Measurements from ENCODE around the gene TLE3. TPM values are rescaled to one million over a fixed set of nuclear protein-coding genes. Genes with fewer than 3 reads are reported as not detected.
A peak's percentile ranks its signal among the peaks of the same experiment; 100 is the strongest.

Gene TLE3
- total RNA-seq, 3 donors from 2014 or later, result 67.0 to 73.9 (median 73.4) TPM

DNA sequence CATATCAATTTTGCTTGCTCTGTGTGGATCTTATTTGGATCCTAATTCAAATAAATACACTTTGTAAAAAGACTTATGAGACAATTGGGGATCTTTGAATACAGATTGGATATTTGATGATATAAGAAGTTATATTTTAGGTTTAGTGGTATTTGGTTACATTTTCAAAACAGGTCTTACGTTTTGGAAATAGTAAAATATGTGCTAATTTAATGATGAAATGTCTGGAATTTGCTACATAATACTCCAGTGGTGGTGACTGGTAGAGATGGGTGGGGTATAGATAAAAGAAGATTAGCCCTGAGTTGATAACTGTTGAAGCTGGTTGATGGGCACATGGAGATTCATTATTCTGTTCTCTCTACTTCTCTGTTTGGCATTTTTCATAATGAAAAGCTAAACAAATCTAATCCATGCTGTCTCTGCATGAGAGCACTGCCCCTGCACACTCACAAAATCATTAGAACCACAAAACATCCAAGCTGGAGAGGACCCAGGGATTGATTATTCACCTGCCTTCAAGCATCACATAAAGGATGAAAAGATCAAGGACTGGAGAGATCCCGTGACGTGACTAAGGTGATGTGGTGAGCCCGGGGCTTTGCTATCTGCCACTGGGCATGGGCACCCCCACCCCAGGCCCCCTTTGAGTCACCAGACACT, 58.9 kb downstream of the TLE3 start:
- Histone ChIP-seq H3K36me3 (no peaks in the 10 kb centered on the region), H3K9me3 (no peaks in the 10 kb centered on the region), H3K4me3 (no peak overlapping the region), H3K27me3 (no peaks in the 10 kb centered on the region), H3K4me1 (no peaks in the 10 kb centered on the region), H3K27ac (no peak overlapping the region)
- TF ChIP-seq, protein P1, sequence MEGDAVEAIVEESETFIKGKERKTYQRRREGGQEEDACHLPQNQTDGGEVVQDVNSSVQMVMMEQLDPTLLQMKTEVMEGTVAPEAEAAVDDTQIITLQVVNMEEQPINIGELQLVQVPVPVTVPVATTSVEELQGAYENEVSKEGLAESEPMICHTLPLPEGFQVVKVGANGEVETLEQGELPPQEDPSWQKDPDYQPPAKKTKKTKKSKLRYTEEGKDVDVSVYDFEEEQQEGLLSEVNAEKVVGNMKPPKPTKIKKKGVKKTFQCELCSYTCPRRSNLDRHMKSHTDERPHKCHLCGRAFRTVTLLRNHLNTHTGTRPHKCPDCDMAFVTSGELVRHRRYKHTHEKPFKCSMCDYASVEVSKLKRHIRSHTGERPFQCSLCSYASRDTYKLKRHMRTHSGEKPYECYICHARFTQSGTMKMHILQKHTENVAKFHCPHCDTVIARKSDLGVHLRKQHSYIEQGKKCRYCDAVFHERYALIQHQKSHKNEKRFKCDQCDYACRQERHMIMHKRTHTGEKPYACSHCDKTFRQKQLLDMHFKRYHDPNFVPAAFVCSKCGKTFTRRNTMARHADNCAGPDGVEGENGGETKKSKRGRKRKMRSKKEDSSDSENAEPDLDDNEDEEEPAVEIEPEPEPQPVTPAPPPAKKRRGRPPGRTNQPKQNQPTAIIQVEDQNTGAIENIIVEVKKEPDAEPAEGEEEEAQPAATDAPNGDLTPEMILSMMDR (IDR thresholded peaks at IDR 0.05), result no peak
- intact Hi-C loops (cut with DNase I; ENCODE audit: low total_unique reads), result no loop called here
- peak in 1 of 2 donors; percentile 20 for DNase-seq (ENCODE audit: low spot score in 2 of 2)

DNA sequence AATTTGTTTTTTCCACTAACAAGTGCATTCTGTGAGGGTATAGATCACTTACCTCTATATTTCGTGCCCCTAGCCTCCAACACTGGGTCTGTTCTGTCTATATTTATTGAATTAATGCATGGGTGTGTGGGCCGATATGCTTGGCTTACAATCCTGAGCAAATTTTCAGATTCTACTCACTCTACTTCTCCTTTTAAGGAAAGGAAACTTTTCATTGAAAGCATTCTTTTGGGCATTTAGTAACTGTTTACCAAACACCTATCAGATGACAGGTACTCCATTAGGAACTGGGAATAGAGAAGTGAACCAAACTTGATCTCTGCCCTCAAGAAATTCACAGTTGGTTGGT, 60.5 kb downstream of the TLE3 start:
- H3K9me3 ChIP-seq, result no peaks in the 10 kb centered on the region
- DNase-seq (ENCODE audit: low spot score in 2 of 2), result no peak
- no peaks in the 10 kb centered on the region for H3K36me3 ChIP-seq
- no peak overlapping the region for H3K27ac ChIP-seq
- H3K4me1 ChIP-seq, result no peaks in the 10 kb centered on the region
- TF ChIP-seq POLR2AphosphoS5 (IDR thresholded peaks at IDR 0.05) (no peak), POLR2A (IDR thresholded peaks at IDR 0.05) (no peak)
- TF ChIP-seq, protein P1 (IDR thresholded peaks at IDR 0.05), result no peak
- no peak overlapping the region for H3K4me3 ChIP-seq
- intact Hi-C loops (cut with DNase I; ENCODE audit: low total_unique reads), result no loop called here
- no peaks in the 10 kb centered on the region for H3K27me3 ChIP-seq

DNA sequence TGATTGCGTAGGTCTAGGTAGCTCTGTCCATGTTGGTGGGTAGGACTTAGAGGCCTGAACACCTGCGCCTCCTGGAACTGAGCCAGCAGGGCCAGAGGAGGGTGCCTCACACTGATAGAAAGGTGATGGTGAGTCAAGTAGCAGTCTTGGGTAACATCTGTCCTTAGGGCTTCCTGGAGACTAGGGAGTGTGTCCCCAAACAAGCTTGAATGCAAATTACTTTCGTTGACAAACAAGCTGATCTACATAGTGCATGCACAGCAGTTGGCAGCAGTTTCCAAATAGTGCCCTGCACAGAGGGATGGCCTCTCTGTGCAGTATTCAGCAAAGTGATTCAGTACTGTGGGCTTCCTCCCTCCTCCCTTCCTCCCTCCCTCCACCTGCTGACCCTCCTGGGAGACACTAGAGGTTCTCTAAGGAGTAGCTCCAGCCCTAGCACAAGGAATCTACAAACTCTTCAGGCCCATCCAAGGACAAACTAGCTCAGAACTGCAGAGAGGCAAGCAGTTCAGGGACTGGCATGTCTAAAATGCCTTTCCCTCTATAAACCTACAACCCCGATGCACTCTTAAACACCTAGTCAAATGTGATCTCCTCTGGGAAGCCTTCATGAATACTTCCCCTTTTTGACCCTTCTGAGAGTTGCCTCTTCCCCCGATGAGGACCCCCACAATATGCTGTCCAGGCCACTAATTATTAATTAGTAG, 61.0 kb downstream of the TLE3 start:
- H3K4me1 ChIP-seq, result no peaks in the 10 kb centered on the region
- H3K9me3 ChIP-seq, result no peaks in the 10 kb centered on the region
- intact Hi-C loops (cut with DNase I; ENCODE audit: low total_unique reads), result no loop called here
- TF ChIP-seq POLR2AphosphoS5 (IDR thresholded peaks at IDR 0.05) (no peak), POLR2A (IDR thresholded peaks at IDR 0.05) (no peak)
- TF ChIP-seq, protein P1 (IDR thresholded peaks at IDR 0.05), result no peak
- no peak overlapping the region for H3K4me3 ChIP-seq
- H3K27ac ChIP-seq, result no peak overlapping the region
- no peaks in the 10 kb centered on the region for H3K27me3 ChIP-seq
- peak in 1 of 2 donors; percentile 14 for DNase-seq (ENCODE audit: low spot score in 2 of 2)
- H3K36me3 ChIP-seq, result no peaks in the 10 kb centered on the region

DNA sequence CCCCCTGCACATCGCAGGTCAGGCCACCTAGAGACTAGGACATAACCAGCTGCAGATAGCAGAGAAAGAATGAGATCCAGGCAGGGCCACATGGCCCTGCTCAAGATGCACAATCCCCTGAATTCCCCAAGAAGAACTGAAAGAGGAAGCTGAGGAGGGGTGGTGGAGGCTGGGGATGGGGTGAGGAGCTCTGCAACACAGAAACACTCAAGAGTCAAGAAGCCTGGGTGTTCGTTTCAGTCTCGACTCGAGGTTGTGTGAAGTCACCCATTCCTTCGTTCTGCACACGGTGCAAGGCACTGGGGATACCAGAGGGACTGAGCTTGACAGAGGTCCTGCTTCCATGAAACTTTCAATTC, 62.0 kb downstream of the TLE3 start:
- Histone ChIP-seq H3K36me3 (no peaks in the 10 kb centered on the region), H3K4me3 (no peak overlapping the region), H3K27me3 (no peaks in the 10 kb centered on the region), H3K27ac (no peak overlapping the region), H3K4me1 (no peaks in the 10 kb centered on the region), H3K9me3 (no peaks in the 10 kb centered on the region)
- TF ChIP-seq, protein P1 (IDR thresholded peaks at IDR 0.05), result no peak
- no peak for TF ChIP-seq POLR2AphosphoS5 (IDR thresholded peaks at IDR 0.05)
- intact Hi-C loops (cut with DNase I; ENCODE audit: low total_unique reads), result no loop called here
- DNase-seq (ENCODE audit: low spot score in 2 of 2), result peak in 1 of 2 donors; percentile 19

DNA sequence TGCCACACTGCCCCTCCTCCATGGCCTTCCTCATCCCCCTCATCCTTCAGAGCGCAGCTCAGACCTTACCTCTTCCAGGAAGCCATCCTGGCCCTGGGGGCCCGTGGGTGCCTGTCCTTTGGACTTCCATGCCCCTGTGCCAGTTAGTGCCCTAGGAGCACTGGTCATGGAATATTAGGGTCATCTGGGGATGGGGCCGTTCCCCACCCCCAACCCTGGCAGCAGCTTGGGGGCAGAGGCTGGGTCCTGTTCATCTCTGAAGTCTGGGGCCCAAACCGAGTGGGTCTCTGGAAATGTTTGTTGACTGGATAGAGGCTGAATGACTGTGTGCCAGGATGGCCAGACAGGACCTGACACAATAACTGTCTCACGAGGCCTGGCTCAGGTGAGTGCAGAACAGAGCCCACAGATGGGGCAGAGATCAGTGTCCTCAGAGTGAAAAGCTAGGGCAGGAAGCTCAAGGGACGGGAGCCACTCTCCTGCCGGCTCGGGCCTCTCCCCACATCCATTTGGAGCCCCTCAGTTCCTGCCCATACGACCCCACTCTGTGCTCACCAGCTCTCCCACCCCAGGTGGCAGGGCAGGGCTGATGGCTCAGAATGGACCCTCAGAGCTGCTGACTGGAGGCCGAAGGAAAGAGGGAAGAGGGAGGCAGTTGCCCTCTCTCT, 62.5 kb downstream of the TLE3 start:
- TF ChIP-seq POLR2A (IDR thresholded peaks at IDR 0.05) (no peak), POLR2AphosphoS5 (IDR thresholded peaks at IDR 0.05) (no peak)
- TF ChIP-seq, protein P1 (IDR thresholded peaks at IDR 0.05), result no peak
- no peaks in the 10 kb centered on the region for H3K4me1 ChIP-seq
- no peaks in the 10 kb centered on the region for H3K9me3 ChIP-seq
- intact Hi-C loops (cut with DNase I; ENCODE audit: low total_unique reads), result no loop called here
- H3K36me3 ChIP-seq, result no peaks in the 10 kb centered on the region
- H3K27me3 ChIP-seq, result no peaks in the 10 kb centered on the region
- H3K27ac ChIP-seq, result no peak overlapping the region
- H3K4me3 ChIP-seq, result no peak overlapping the region
- peak in 1 of 2 donors; percentile 22 for DNase-seq (ENCODE audit: low spot score in 2 of 2)
